B cell (primary cell): ENCODE data around the gene OR1Q1. TPM values are rescaled to one million over a fixed set of nuclear protein-coding genes. Genes with fewer than 3 reads are reported as not detected.

Experiments
- ATAC-seq: fragments of 200-7000 bp; cut with Tn5 transposase; one replicate; pipeline ENCODE4 v1.10.0; 2021; ENCODE audit warnings: low read depth, mild to moderate bottlenecking, moderate number of reproducible peaks, moderate library complexity
- CTCF ChIA-PET: fragments of 350-600 bp; sonication (Branson Sonifier 250); formaldehyde crosslinking; loops from one replicate; lab custom pipeline; 2021; ENCODE audit warnings: antibody characterized with exemption, inconsistent platforms; lab: Charles Lee
- POLR2A ChIA-PET: fragments of 350-600 bp; sonication (Branson Sonifier 250); formaldehyde crosslinking; loops from one replicate; lab custom pipeline; 2021; ENCODE audit warnings: antibody characterized with exemption; lab: Charles Lee
- DNase-seq: peaks from one replicate; pipeline ENCODE4 v3.0.0; 2013
- H2AFZ ChIP-seq: 2 replicates; pipeline ENCODE4 v1.6.1; 2012; ENCODE audit warnings: mild to moderate bottlenecking, low read depth, low read length; ENCODE audit not compliant: insufficient read depth, poor library complexity, severe bottlenecking
- H3K27ac ChIP-seq, 2 donors: 1 replicate in 1 of 2; 2 replicates in 1 of 2; pipeline ENCODE4 v1.5.1; 2012 to 2013; ENCODE audit warnings: low read length in 2 of 2, mild to moderate bottlenecking in 2 of 2, moderate library complexity in 1 of 2
- H3K27me3 ChIP-seq, 4 experiments: fragments of 200-600 bp in 1 of 4; sonication (generic) in 1 of 4; replicated peaks in 1 of 4; 1 replicate in 2 of 4; 2 replicates in 2 of 4; pipeline versions ENCODE4 v1.6.1 to v1.7.0; 2013 to 2016; ENCODE audit warnings: low read length in 3 of 4, mild to moderate bottlenecking in 2 of 4, mixed read lengths in 1 of 4, moderate library complexity in 1 of 4; ENCODE audit not compliant: insufficient read depth in 4 of 4, control insufficient read depth in 3 of 4; ENCODE audit errors: control extremely low read depth in 1 of 4
- H3K36me3 ChIP-seq, 2 experiments: replicated peaks in 1 of 2; 1 replicate in 1 of 2; 2 replicates in 1 of 2; pipeline versions ENCODE4 v1.6.1 to v1.7.1; 2013; ENCODE audit warnings: low read length in 1 of 2; ENCODE audit not compliant: insufficient read depth in 2 of 2, control insufficient read depth in 1 of 2; ENCODE audit errors: control extremely low read depth in 1 of 2, extremely low read depth in 1 of 2
- H3K4me1 ChIP-seq, 2 donors: fragments of 200-600 bp in 1 of 2; sonication (generic) in 1 of 2; 1 replicate in 1 of 2; 2 replicates in 1 of 2; pipeline versions ENCODE4 v1.5.1 to v1.6.1; 2013 to 2017; ENCODE audit warnings: low read length in 2 of 2; ENCODE audit not compliant: control insufficient read depth in 2 of 2, insufficient read depth in 2 of 2
- H3K4me2 ChIP-seq: replicated peaks from 2 replicates; pipeline ENCODE3; 2012; ENCODE audit warnings: mild to moderate bottlenecking, low read depth, low read length; ENCODE audit not compliant: poor library complexity, severe bottlenecking
- H3K4me3 ChIP-seq, 5 experiments: fragments of 200-600 bp in 1 of 5; sonication (generic) in 1 of 5; 1 replicate in 3 of 5; 2 replicates in 2 of 5; pipeline versions ENCODE4 v1.5.1 to v1.7.0; 2011 to 2016; ENCODE audit warnings: low read length in 4 of 5, mild to moderate bottlenecking in 4 of 5, low read depth in 2 of 5, control low read depth in 1 of 5, moderate library complexity in 1 of 5; ENCODE audit not compliant: insufficient read depth in 1 of 5; ENCODE audit errors: control extremely low read depth in 1 of 5, extremely low read depth in 1 of 5
- H3K79me2 ChIP-seq: fragments of 200-600 bp; sonication (generic); one replicate; pipeline ENCODE4 v1.6.0; 2016; ENCODE audit warnings: low read length; ENCODE audit not compliant: control insufficient read depth, insufficient read depth
- H3K9ac ChIP-seq: fragments of 200-600 bp; sonication (generic); 2 replicates; pipeline ENCODE4 v1.6.1; 2017; ENCODE audit warnings: mild to moderate bottlenecking, low read length, moderate library complexity
- H3K9me3 ChIP-seq, 3 donors: one replicate each; pipeline versions ENCODE4 v1.6.1 to v1.7.1; 2013; ENCODE audit warnings: low read length in 2 of 3; ENCODE audit not compliant: control insufficient read depth in 2 of 3, insufficient read depth in 1 of 3; ENCODE audit errors: control extremely low read depth in 1 of 3
- H4K20me1 ChIP-seq: 2 replicates; pipeline ENCODE4 v1.6.0; 2012; ENCODE audit warnings: mild to moderate bottlenecking, low read length; ENCODE audit not compliant: insufficient read depth, control insufficient read depth, poor library complexity, severe bottlenecking
- H3K27ac Mint-ChIP-seq: one replicate; pipeline ENCODE4 v1.8.0; 2021; ENCODE audit warnings: mixed read lengths
- H3K27me3 Mint-ChIP-seq: one replicate; pipeline ENCODE4 v1.8.0; 2021; ENCODE audit warnings: mixed read lengths
- H3K4me1 Mint-ChIP-seq: one replicate; pipeline ENCODE4 v1.8.0; 2021; ENCODE audit warnings: mixed read lengths
- H3K4me3 Mint-ChIP-seq: one replicate; pipeline ENCODE4 v1.8.0; 2021; ENCODE audit warnings: mixed read lengths
- H3K9me3 Mint-ChIP-seq: one replicate; pipeline ENCODE4 v1.8.0; 2022; ENCODE audit warnings: mixed read lengths; ENCODE audit not compliant: insufficient read depth
- CTCF ChIP-seq: fragments of 200-600 bp; IDR thresholded peaks from one replicate; pipeline ENCODE4 v1.8.0; 2022; ENCODE audit warnings: antibody characterized with exemption, mild to moderate bottlenecking
- EZH2 ChIP-seq: IDR thresholded peaks from 2 replicates; pipeline ENCODE4 v1.6.1; 2012; ENCODE audit warnings: borderline replicate concordance, low read depth, mild to moderate bottlenecking, moderate library complexity, low read length; ENCODE audit not compliant: insufficient read depth, poor library complexity, severe bottlenecking
- WGBS: methylation state at CpG from one replicate; pipeline ENCODE4 v1.1.5; 2013; ENCODE audit warnings: missing lambda C conversion rate; ENCODE audit not compliant: insufficient coverage; 5-methylcytosine and 5-hydroxymethylcytosine counted together
- intact Hi-C: fragments of 100-400 bp; cut with micrococcal nuclease; formaldehyde crosslinking; loops from one replicate; pipeline ENCODE4 v1.10.0; 2022
- polyA minus RNA-seq: library from RNA; depleted of rRNA, polyadenylated mRNA; stranded (reverse); fragments of >200 nt; gene quantifications from 2 replicates; pipeline ENCODE4 v1.2.3, GENCODE V29; 2012
- polyA plus RNA-seq: library from polyadenylated mRNA; depleted of rRNA; stranded (reverse); fragments of >200 nt; gene quantifications from 2 replicates; pipeline ENCODE4 v1.2.3, GENCODE V29; 2012
- total RNA-seq, 2 donors: library from RNA; stranded (reverse); fragments of 120-200 nt in 1 of 2; gene quantifications; 1 replicate in 1 of 2; 2 replicates in 1 of 2; pipeline versions ENCODE4 v1.2.3 to v1.2.4, GENCODE V29; 2013 to 2022

Gene OR1Q1
- not detected in 2 replicates for total RNA-seq
- total RNA-seq (2013), result not detected
- polyA plus RNA-seq, result 0.46 TPM in 1 of 2 replicates, not detected in the other
- not detected in 2 replicates for polyA minus RNA-seq

GRCh38 chr9:122614362-122614761 is at the start of gene OR1Q1:
TSS of gene OR1Q1 (plus strand) at chr9:122614738. CDS start at chr9:122614738, 0 bp downstream.
- Histone ChIP-seq H3K27ac (no peak within 1 kb of the TSS), H2AFZ (no peak within 1 kb of the TSS), H3K79me2 (no peaks in the 10 kb centered on the region), H3K4me2 (no peak within 1 kb of the TSS), H3K4me3 (no peak within 1 kb of the TSS), H3K9ac (no peak within 1 kb of the TSS), H3K27me3 (peaks cover 0 to 4% (median 1%) of the 10 kb centered on the region in 4 experiments), H4K20me1 (no peaks in the 10 kb centered on the region), H3K36me3 (no peaks in the 10 kb centered on the region), H3K4me1 (no peaks in the 10 kb centered on the region), H3K9me3 (no peaks in the 10 kb centered on the region)
- Mint-ChIP-seq H3K4me1 (no peaks in the 10 kb centered on the region), H3K27me3 (peaks cover 27% of the 10 kb centered on the region), H3K4me3 (no peak within 1 kb of the TSS), H3K27ac (no peak within 1 kb of the TSS), H3K9me3 (peaks cover 2% of the 10 kb centered on the region)
- CTCF ChIA-PET, result no interaction called here
- POLR2A ChIA-PET, result no interaction called here
- no peak for DNase-seq
- no peak for ATAC-seq
- intact Hi-C loops, result no loop called here
- WGBS, result no CpG with 5 or more reads among the region's 1 CpG
- TF ChIP-seq EZH2 (no peak), CTCF (no peak)

- peaks cover 0 to 5% (median 2%) of the 10 kb centered on the region in 4 experiments for H3K27me3 ChIP-seq
- TF ChIP-seq EZH2 (no peak), CTCF (no peak)
- no peak for DNase-seq
- Mint-ChIP-seq H3K4me3 (no peak overlapping the region), H3K9me3 (peaks cover 2% of the 10 kb centered on the region), H3K4me1 (no peaks in the 10 kb centered on the region), H3K27me3 (peaks cover 33% of the 10 kb centered on the region), H3K27ac (no peak overlapping the region)
- no peaks in the 10 kb centered on the region for H3K4me1 ChIP-seq
- H3K4me3 ChIP-seq, result no peak overlapping the region
- H3K27ac ChIP-seq, result no peak overlapping the region
- intact Hi-C loops, result no loop called here
- H2AFZ ChIP-seq, result no peak overlapping the region
- no peaks in the 10 kb centered on the region for H3K79me2 ChIP-seq
- WGBS, result 90% methylated on average over 4 of the region's 4 CpGs
- no peak for ATAC-seq
- H4K20me1 ChIP-seq, result no peaks in the 10 kb centered on the region
- ChIA-PET POLR2A (no interaction called here), CTCF (no interaction called here)
- no peak overlapping the region for H3K4me2 ChIP-seq
- peaks cover 0 to 3% (median 0%) of the 10 kb centered on the region in 3 donors for H3K9me3 ChIP-seq
- no peaks in the 10 kb centered on the region for H3K36me3 ChIP-seq
- no peak overlapping the region for H3K9ac ChIP-seq
Observed at GRCh38 chr9:122567901-122568300, 46.6 kb upstream of the OR1Q1 start.
